ENCODE results near the gene QPCT.
A peak's percentile ranks its signal among the peaks of the same experiment; 100 is the strongest.

QPCT gene

DNA sequence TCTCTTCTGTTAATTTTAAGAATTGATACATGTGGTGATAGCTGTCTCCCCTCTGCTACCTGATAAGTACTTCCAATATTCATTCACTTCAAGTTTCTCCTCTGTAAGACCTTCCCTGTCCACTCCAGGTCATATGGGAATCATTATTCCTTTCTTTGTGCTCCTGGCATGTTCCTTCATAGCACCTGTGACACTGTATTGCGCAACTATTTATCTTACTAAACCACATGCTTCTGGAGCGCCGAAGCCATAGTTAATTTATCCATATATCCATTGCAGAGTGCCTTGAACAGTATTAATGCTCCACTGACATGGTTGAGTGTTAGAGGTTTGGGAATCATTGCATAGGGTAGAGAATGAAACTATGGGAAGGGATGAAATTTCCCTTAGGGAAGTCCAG, 11.9 kb upstream of the QPCT start:
- Histone ChIP-seq H3K9me2 (replicated peaks; ENCODE audit: control insufficient read depth, low read length) (no peaks in the 10 kb centered on the region), H3K27me3 (ENCODE audit: control insufficient read depth, low read length) (no peaks in the 10 kb centered on the region), H3K36me3 (ENCODE audit: control insufficient read depth, low read length) (no peaks in the 10 kb centered on the region), H4K20me1 (ENCODE audit: control insufficient read depth, insufficient read depth, low read depth, low read length) (no peaks in the 10 kb centered on the region), H3K9me3 (ENCODE audit: control insufficient read depth, insufficient read depth, low read length) (no peaks in the 10 kb centered on the region), H3K79me2 (ENCODE audit: control insufficient read depth, low read length) (no peaks in the 10 kb centered on the region), H3K27ac (ENCODE audit: low read depth, low read length) (no peak overlapping the region), H3K4me1 (ENCODE audit: control insufficient read depth, low read length) (peaks cover 49% of the 10 kb centered on the region), H3F3A (ENCODE audit: control insufficient read depth, insufficient read depth) (0 out of 2 replicates have a peak, but pooled peaks cover 2% of the 10 kb centered on the region), H3K4me2 (ENCODE audit: low read length) (peak overlapping the region; percentile 48), H3K4me3 (ENCODE audit: low read length) (no peak overlapping the region)
- TF ChIP-seq, protein P1, sequence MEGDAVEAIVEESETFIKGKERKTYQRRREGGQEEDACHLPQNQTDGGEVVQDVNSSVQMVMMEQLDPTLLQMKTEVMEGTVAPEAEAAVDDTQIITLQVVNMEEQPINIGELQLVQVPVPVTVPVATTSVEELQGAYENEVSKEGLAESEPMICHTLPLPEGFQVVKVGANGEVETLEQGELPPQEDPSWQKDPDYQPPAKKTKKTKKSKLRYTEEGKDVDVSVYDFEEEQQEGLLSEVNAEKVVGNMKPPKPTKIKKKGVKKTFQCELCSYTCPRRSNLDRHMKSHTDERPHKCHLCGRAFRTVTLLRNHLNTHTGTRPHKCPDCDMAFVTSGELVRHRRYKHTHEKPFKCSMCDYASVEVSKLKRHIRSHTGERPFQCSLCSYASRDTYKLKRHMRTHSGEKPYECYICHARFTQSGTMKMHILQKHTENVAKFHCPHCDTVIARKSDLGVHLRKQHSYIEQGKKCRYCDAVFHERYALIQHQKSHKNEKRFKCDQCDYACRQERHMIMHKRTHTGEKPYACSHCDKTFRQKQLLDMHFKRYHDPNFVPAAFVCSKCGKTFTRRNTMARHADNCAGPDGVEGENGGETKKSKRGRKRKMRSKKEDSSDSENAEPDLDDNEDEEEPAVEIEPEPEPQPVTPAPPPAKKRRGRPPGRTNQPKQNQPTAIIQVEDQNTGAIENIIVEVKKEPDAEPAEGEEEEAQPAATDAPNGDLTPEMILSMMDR (IDR thresholded peaks at IDR 0.05; ENCODE audit: low read depth, low read length, poor library complexity, severe bottlenecking): no peak
- TF ChIP-seq EZH2phosphoT487 (IDR thresholded peaks at IDR 0.05; ENCODE audit: borderline replicate concordance, low read length): no peak

DNA sequence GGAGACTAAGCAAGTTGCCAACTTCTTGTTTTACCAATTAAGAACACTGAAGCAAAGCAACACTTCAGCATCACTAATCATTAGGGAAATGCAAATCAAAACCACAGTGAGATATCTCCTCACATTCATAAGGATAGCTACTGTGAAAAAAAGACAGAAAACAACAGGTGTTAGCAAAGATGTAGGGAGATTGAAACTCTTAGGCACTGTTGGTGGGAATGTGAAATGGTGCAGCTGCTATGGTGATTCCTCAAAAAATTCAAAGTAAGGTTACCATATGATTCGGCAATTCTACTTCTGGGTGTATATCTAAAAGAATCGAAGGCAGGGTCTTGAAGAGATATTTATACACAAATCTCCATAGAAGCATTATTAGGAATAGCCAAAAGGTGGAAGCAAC, 11.2 kb upstream of the QPCT start:
- Histone ChIP-seq H3K4me1 (ENCODE audit: control insufficient read depth, low read length) (peaks cover 56% of the 10 kb centered on the region), H4K20me1 (ENCODE audit: control insufficient read depth, insufficient read depth, low read depth, low read length) (no peaks in the 10 kb centered on the region), H3K79me2 (ENCODE audit: control insufficient read depth, low read length) (no peaks in the 10 kb centered on the region), H3K36me3 (ENCODE audit: control insufficient read depth, low read length) (no peaks in the 10 kb centered on the region), H3K27ac (ENCODE audit: low read depth, low read length) (no peak overlapping the region), H3K9me2 (replicated peaks; ENCODE audit: control insufficient read depth, low read length) (no peaks in the 10 kb centered on the region), H3K4me2 (ENCODE audit: low read length) (peak overlapping the region; percentile 48), H3K27me3 (ENCODE audit: control insufficient read depth, low read length) (no peaks in the 10 kb centered on the region), H3K4me3 (ENCODE audit: low read length) (peak overlapping the region; percentile 13; the same call in 1 of the 2 replicates), H3K9me3 (ENCODE audit: control insufficient read depth, insufficient read depth, low read length) (no peaks in the 10 kb centered on the region), H3F3A (ENCODE audit: control insufficient read depth, insufficient read depth) (0 out of 2 replicates have a peak, but pooled peaks cover 6% of the 10 kb centered on the region)
- TF ChIP-seq, protein P1 (IDR thresholded peaks at IDR 0.05; ENCODE audit: low read depth, low read length, poor library complexity, severe bottlenecking): no peak
- no peak for TF ChIP-seq EZH2phosphoT487 (IDR thresholded peaks at IDR 0.05; ENCODE audit: borderline replicate concordance, low read length)

DNA sequence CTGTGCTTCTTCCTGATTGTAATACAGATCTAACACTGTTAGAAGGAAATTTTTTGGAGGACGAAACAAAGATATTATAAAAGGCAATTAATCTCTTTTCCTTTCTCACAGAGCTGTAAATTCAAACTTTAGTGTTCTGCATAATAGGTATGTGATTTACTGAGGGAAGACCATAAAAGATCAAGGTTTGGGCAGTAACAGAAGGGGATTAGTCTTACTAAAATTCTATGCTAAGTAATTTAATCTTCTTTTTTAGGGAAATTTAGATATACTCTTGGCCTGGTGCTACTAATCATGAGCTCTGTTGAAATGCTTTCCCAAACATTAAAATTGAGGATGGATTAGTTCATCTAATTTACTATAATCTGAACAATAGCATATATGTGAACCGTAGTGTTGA, 8.8 kb upstream of the QPCT start:
- H3K27ac ChIP-seq (ENCODE audit: low read depth, low read length): peak overlapping the region; percentile 80

More for the DNA sequence above, 8.8 kb upstream of the QPCT start:
- Histone ChIP-seq H3K9me3 (ENCODE audit: control insufficient read depth, insufficient read depth, low read length) (no peaks in the 10 kb centered on the region), H3K4me3 (ENCODE audit: low read length) (peak overlapping the region; percentile 43), H3F3A (ENCODE audit: control insufficient read depth, insufficient read depth) (0 out of 2 replicates have a peak, but pooled peaks cover 6% of the 10 kb centered on the region), H3K36me3 (ENCODE audit: control insufficient read depth, low read length) (no peaks in the 10 kb centered on the region), H3K4me1 (ENCODE audit: control insufficient read depth, low read length) (peaks cover 70% of the 10 kb centered on the region), H3K27me3 (ENCODE audit: control insufficient read depth, low read length) (no peaks in the 10 kb centered on the region), H3K9me2 (replicated peaks; ENCODE audit: control insufficient read depth, low read length) (no peaks in the 10 kb centered on the region), H3K4me2 (ENCODE audit: low read length) (peak overlapping the region; percentile 68), H3K79me2 (ENCODE audit: control insufficient read depth, low read length) (no peaks in the 10 kb centered on the region), H4K20me1 (ENCODE audit: control insufficient read depth, insufficient read depth, low read depth, low read length) (no peaks in the 10 kb centered on the region)
- TF ChIP-seq EZH2phosphoT487 (IDR thresholded peaks at IDR 0.05; ENCODE audit: borderline replicate concordance, low read length): no peak
- TF ChIP-seq, protein P1 (IDR thresholded peaks at IDR 0.05; ENCODE audit: low read depth, low read length, poor library complexity, severe bottlenecking): no peak
